Sigmoid colon (tissue), 4 donors: ENCODE results near the gene UBC.

Source experiments
- CTCF ChIP-seq, 4 experiments: fragments of 450-650 bp in 3 of 4; fragments of 200-600 bp in 1 of 4; IDR thresholded peaks; one replicate each; pipeline ENCODE4 v1.5.1; 2016 to 2019; ENCODE audit warnings: antibody characterized with exemption in 4 of 4, mild to moderate bottlenecking in 3 of 4, moderate library complexity in 2 of 4
- POLR2A ChIP-seq, 2 donors: fragments of 450-650 bp; IDR thresholded peaks; one replicate each; pipeline ENCODE4 v1.6.1; 2016; ENCODE audit warnings: antibody characterized with exemption in 2 of 2, mild to moderate bottlenecking in 2 of 2, moderate library complexity in 2 of 2
- POLR2AphosphoS5 ChIP-seq, 4 donors: sonication (generic); formaldehyde crosslinking; IDR thresholded peaks; one replicate each; pipeline ENCODE4 v1.6.1; 2017; ENCODE audit warnings: antibody characterized with exemption in 4 of 4

- TF ChIP-seq POLR2A (IDR thresholded peaks at IDR 0.05) (no peak), POLR2AphosphoS5 (IDR thresholded peaks at IDR 0.05) (no peak), CTCF (IDR thresholded peaks at IDR 0.05) (no peak)
Measured at GRCh38 chr12:124901003-124901402, 13.4 kb downstream of the UBC start.
